Pancreas (tissue), 10 donors: ENCODE measurements around the gene CXCL1. TPM values are rescaled to one million over a fixed set of nuclear protein-coding genes. Genes with fewer than 3 reads are reported as not detected.

Experiments used
- ATAC-seq, 4 donors: fragments of 200-7000 bp; cut with Tn5 transposase; one replicate each; pipeline versions ENCODE4 v1.8.0 to v1.9.1; 2020; ENCODE audit warnings: mild to moderate bottlenecking in 4 of 4, moderate library complexity in 4 of 4
- DNase-seq, 6 donors: peaks; one replicate each; pipeline ENCODE4 v3.0.0-alpha.2; 2020
- FAIRE-seq: peaks from 2 replicates; lab custom pipeline; 2012; peaks lifted over from hg19 to GRCh38; lab: Jason Lieb, UNC
- H3K27ac ChIP-seq, 4 donors: fragments of 200-600 bp; sonication (generic); 1 replicate in 3 of 4; 2 replicates in 1 of 4; pipeline versions ENCODE4 v1.5.0 to v1.8.0; 2020
- H3K27me3 ChIP-seq, 4 donors: fragments of 200-600 bp; one replicate each; pipeline ENCODE4 v1.8.0; 2021
- H3K36me3 ChIP-seq, 3 donors: fragments of 200-600 bp; sonication (generic) in 1 of 3; one replicate each; pipeline versions ENCODE4 v1.5.0 to v1.8.0; 2020 to 2021
- H3K4me1 ChIP-seq, 3 donors: fragments of 200-600 bp; one replicate each; pipeline ENCODE4 v1.8.0; 2021
- H3K4me3 ChIP-seq, 4 donors: fragments of 200-600 bp; sonication (generic) in 2 of 4; one replicate each; pipeline versions ENCODE4 v1.5.0 to v1.8.0; 2020 to 2021
- H3K9me3 ChIP-seq, 4 donors: fragments of 200-600 bp; one replicate each; pipeline ENCODE4 v1.8.0; 2021
- WGBS, 2 donors: extraction: QIAGEN DNeasy Blood & Tissue Kit; methylation state at CpG; one replicate each; pipeline ENCODE4 v1.1.7; 2013; 5-methylcytosine and 5-hydroxymethylcytosine counted together
- intact Hi-C, 3 donors: fragments of 100-400 bp; cut with DNase I; formaldehyde crosslinking; loops; one replicate each; pipeline versions ENCODE4 v1.11.1 to v1.14.2; 2022
- polyA plus RNA-seq, 2 donors: library from polyadenylated mRNA; stranded (reverse); fragments of 200-250 nt; gene quantifications; one replicate each; pipeline ENCODE4 v1.2.3, GENCODE V29; 2013
- total RNA-seq, 6 donors: library from RNA; stranded (reverse); fragmentation: NEBNext Ultra II Directional in 4 of 6; extraction: Animal tissue kit (Norgen Biotek cat#: 25700) in 4 of 6; gene quantifications; one replicate each; pipeline versions ENCODE4 v1.2.1 to v1.2.4, GENCODE V29; 2021 to 2023
- TF ChIP-seq, protein P1 (sequence below), 4 donors: fragments of 200-600 bp; sonication (generic) in 3 of 4; IDR thresholded peaks; one replicate each; pipeline versions ENCODE4 v1.5.0 to v1.8.0; 2021; ENCODE audit warnings: antibody characterized with exemption in 4 of 4
- donor health status: healthy with polysubstance abuse.
- donor health status: DM: no; HTN: no; CAD: no; lungs with moderate emphysema.
- donor health status: DM: no; HTN: no; CAD: no.
- donor health status: control.
- donor health status: control.
- donor health status: Bipolar disorder and iron deficiency.
- donor health status: DM: yes; HTN: yes; CAD: no.
- donor health status: DM: no; HTN: no; CAD: no.
- donor health status: DM: no; HTN: no; CAD: no.
- donor health status: DM: yes; HTN: yes; CAD: no.

CXCL1 gene
- total RNA-seq = 10 to 100 TPM in 2 of 6 donors, 1 to 10 TPM in 4; 2.5 to 35.4 (median 6.3) TPM
- polyA plus RNA-seq = 10 to 100 TPM; 26.5 to 26.6 TPM

- H3K27ac ChIP-seq = peak within 1 kb of the TSS in 3 of 4 donors; percentile 6 to 78 (median 67)
- 7 to 8% methylated on average over 57 to 61 of the region's 61 CpGs for WGBS, 2 donors
- intact Hi-C loops = loop anchor here in 2 of 3 donors (10.0 kb wide), 1 partner anchor 205 kb away; no protein-coding TSS in a partner anchor
- ATAC-seq = peak; percentile 70 to 79 (median 74)
- H3K4me3 ChIP-seq = peak within 1 kb of the TSS; percentile 38 to 68 (median 46)
- DNase-seq = peak; percentile 39 to 80 (median 52)
- H3K4me1 ChIP-seq = no peaks in the 10 kb centered on the region
- no peaks in the 10 kb centered on the region for H3K27me3 ChIP-seq
- H3K9me3 ChIP-seq = no peaks in the 10 kb centered on the region
- FAIRE-seq = no peak
- TF ChIP-seq, protein P1, sequence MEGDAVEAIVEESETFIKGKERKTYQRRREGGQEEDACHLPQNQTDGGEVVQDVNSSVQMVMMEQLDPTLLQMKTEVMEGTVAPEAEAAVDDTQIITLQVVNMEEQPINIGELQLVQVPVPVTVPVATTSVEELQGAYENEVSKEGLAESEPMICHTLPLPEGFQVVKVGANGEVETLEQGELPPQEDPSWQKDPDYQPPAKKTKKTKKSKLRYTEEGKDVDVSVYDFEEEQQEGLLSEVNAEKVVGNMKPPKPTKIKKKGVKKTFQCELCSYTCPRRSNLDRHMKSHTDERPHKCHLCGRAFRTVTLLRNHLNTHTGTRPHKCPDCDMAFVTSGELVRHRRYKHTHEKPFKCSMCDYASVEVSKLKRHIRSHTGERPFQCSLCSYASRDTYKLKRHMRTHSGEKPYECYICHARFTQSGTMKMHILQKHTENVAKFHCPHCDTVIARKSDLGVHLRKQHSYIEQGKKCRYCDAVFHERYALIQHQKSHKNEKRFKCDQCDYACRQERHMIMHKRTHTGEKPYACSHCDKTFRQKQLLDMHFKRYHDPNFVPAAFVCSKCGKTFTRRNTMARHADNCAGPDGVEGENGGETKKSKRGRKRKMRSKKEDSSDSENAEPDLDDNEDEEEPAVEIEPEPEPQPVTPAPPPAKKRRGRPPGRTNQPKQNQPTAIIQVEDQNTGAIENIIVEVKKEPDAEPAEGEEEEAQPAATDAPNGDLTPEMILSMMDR (IDR thresholded peaks at IDR 0.05) = no peak
- no peaks in the 10 kb centered on the region for H3K36me3 ChIP-seq
Observed at GRCh38 chr4:73869130-73870055, at the start of gene CXCL1. TSS of gene CXCL1 (plus strand) at chr4:73869393. CDS start at chr4:73869471, 78 bp downstream.

- no peak overlapping the region for H3K27ac ChIP-seq
- no peaks in the 10 kb centered on the region for H3K4me1 ChIP-seq
- no peak overlapping the region for H3K4me3 ChIP-seq
- H3K27me3 ChIP-seq = no peaks in the 10 kb centered on the region
- intact Hi-C loops = no loop called here
- no peak for ATAC-seq
- H3K9me3 ChIP-seq = no peaks in the 10 kb centered on the region
- H3K36me3 ChIP-seq = no peaks in the 10 kb centered on the region
- no peak for DNase-seq
- no peak for FAIRE-seq
- TF ChIP-seq, protein P1 (IDR thresholded peaks at IDR 0.05) = no peak
- 70 to 85% methylated on average over 4 of the region's 4 CpGs for WGBS, 2 donors
Observed at GRCh38 chr4:73821325-73821724, 47.9 kb upstream of the CXCL1 start.

- Histone ChIP-seq H3K27ac (no peak overlapping the region), H3K4me1 (no peaks in the 10 kb centered on the region), H3K27me3 (no peaks in the 10 kb centered on the region), H3K4me3 (no peak overlapping the region), H3K36me3 (no peaks in the 10 kb centered on the region), H3K9me3 (no peaks in the 10 kb centered on the region)
- FAIRE-seq (no peak), ATAC-seq (no peak), DNase-seq (no peak)
- 66 to 68% methylated on average over 3 of the region's 3 CpGs for WGBS, 2 donors
- intact Hi-C loops = no loop called here
- TF ChIP-seq, protein P1 (IDR thresholded peaks at IDR 0.05) = no peak
Observed at GRCh38 chr4:73822389-73822788, 46.8 kb upstream of the CXCL1 start.

DNA sequence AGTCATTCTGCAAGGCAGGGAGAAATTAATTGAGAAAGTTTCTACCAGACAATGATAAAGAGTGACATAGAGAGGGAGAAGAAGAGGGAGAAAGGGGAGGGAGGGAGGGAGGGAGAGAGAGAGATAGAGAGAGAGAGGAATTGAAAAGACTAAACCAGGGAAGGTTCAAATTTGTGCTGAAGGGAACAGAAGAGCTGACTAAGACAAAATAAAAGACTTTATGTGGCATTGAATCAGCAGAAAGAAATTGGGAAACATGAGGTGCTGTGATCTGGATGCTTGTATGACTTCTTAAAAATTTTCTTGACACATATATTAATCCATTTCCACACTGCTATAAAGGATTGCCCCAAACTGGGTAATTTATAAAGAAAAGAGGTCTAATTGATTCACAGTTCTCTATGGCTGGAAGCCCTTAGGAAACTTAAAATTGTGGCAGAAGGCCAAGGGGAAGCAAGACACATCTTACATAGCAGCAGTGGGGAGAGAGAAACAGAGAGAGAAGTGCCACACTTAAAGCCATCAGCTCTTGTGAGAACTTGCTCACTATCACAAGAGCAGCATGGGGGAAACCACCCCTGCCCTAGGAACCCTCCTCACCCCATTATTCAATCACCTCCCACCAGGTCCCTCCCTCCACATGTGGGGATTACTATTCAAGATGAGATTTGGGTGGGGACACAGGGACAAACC lies 46.2 kb upstream of the CXCL1 start:
- H3K27me3 ChIP-seq = no peaks in the 10 kb centered on the region
- intact Hi-C loops = no loop called here
- H3K36me3 ChIP-seq = no peaks in the 10 kb centered on the region
- H3K27ac ChIP-seq = no peak overlapping the region
- FAIRE-seq = no peak
- no peak for DNase-seq
- peak in 2 of 4 donors; percentile 32 to 34 for ATAC-seq
- no peaks in the 10 kb centered on the region for H3K4me1 ChIP-seq
- no peaks in the 10 kb centered on the region for H3K9me3 ChIP-seq
- TF ChIP-seq, protein P1 (IDR thresholded peaks at IDR 0.05) = no peak
- no peak overlapping the region for H3K4me3 ChIP-seq
